HUES64 (cell line): ENCODE measurements around the gene ERN2.
"Not testable (repeated sequence)": the region's sequence is repeated elsewhere in the genome, so short reads cannot be mapped to it uniquely, and the experiment has no call there.

ENCODE experiments used
- H3K27ac ChIP-seq: 2 replicates; pipeline ENCODE4 v1.7.0; 2013; ENCODE audit warnings: low read depth, low read length, inconsistent platforms
- H3K27me3 ChIP-seq: 2 replicates; pipeline ENCODE4 v1.6.1; 2013; ENCODE audit warnings: mild to moderate bottlenecking, low read length; ENCODE audit not compliant: insufficient read depth
- H3K36me3 ChIP-seq: 2 replicates; pipeline ENCODE4 v1.6.1; 2013; ENCODE audit warnings: mild to moderate bottlenecking, low read length; ENCODE audit not compliant: insufficient read depth
- H3K4me1 ChIP-seq: 2 replicates; pipeline ENCODE4 v1.6.1; 2013; ENCODE audit warnings: mild to moderate bottlenecking, low read length, moderate library complexity; ENCODE audit not compliant: insufficient read depth
- H3K4me3 ChIP-seq: 2 replicates; pipeline ENCODE4 v1.5.1; 2013; ENCODE audit warnings: mild to moderate bottlenecking, low read length, moderate library complexity
- H3K9ac ChIP-seq: 2 replicates; pipeline ENCODE4 v1.6.1; 2013; ENCODE audit warnings: mild to moderate bottlenecking, low read depth, low read length
- H3K9me3 ChIP-seq: 2 replicates; pipeline ENCODE4 v1.6.1; 2013; ENCODE audit warnings: low read depth, low read length; ENCODE audit not compliant: insufficient read depth
- WGBS: fragments of 150-250, 120-280 bp; methylation state at CpG from one replicate; pipeline ENCODE4 v1.1.7; 2013; ENCODE audit warnings: missing lambda C conversion rate; 5-methylcytosine and 5-hydroxymethylcytosine counted together

ERN2 gene

GRCh38 chr16:23741675-23742303, 28.8 kb upstream of the ERN2 start:
- WGBS = 88% methylated on average over 2 of the region's 2 CpGs
- Histone ChIP-seq H3K27ac (no peak overlapping the region), H3K36me3 (no peaks in the 10 kb centered on the region), H3K4me3 (no peak overlapping the region), H3K9ac (no peak overlapping the region), H3K4me1 (no peaks in the 10 kb centered on the region), H3K27me3 (no peaks in the 10 kb centered on the region), H3K9me3 (no peaks in the 10 kb centered on the region)

GRCh38 chr16:23739516-23739915, 26.5 kb upstream of the ERN2 start:
- Histone ChIP-seq H3K9ac (no peak overlapping the region), H3K36me3 (no peaks in the 10 kb centered on the region), H3K27ac (no peak overlapping the region), H3K9me3 (no peaks in the 10 kb centered on the region), H3K4me3 (no peak overlapping the region), H3K27me3 (no peaks in the 10 kb centered on the region), H3K4me1 (no peaks in the 10 kb centered on the region)
- 80% methylated on average over 1 of the region's 1 CpG for WGBS

GRCh38 chr16:23737423-23738028, 24.5 kb upstream of the ERN2 start:
- H3K27me3 ChIP-seq, H3K9me3 ChIP-seq, H3K4me1 ChIP-seq, H3K27ac ChIP-seq, H3K36me3 ChIP-seq, H3K4me3 ChIP-seq, H3K9ac ChIP-seq: not testable (repeated sequence)
- no CpG with 5 or more reads among the region's 1 CpG for WGBS

- Histone ChIP-seq H3K4me1 (no peaks in the 10 kb centered on the region), H3K36me3 (no peaks in the 10 kb centered on the region), H3K4me3 (no peak overlapping the region), H3K9me3 (no peaks in the 10 kb centered on the region), H3K27ac (no peak overlapping the region), H3K27me3 (no peaks in the 10 kb centered on the region), H3K9ac (no peak overlapping the region)
- WGBS = 91% methylated on average over 19 of the region's 19 CpGs
Measured at GRCh38 chr16:23734176-23734893, 21.3 kb upstream of the ERN2 start.

GRCh38 chr16:23729503-23730424, 16.7 kb upstream of the ERN2 start:
- H3K4me3 ChIP-seq = no peak overlapping the region
- H3K9ac ChIP-seq = no peak overlapping the region
- no peaks in the 10 kb centered on the region for H3K36me3 ChIP-seq
- H3K27me3 ChIP-seq = no peaks in the 10 kb centered on the region
- no peak overlapping the region for H3K27ac ChIP-seq
- 88% methylated on average over 12 of the region's 12 CpGs for WGBS
- no peaks in the 10 kb centered on the region for H3K4me1 ChIP-seq
- H3K9me3 ChIP-seq = no peaks in the 10 kb centered on the region

GRCh38 chr16:23728112-23728477, 15.1 kb upstream of the ERN2 start:
- no peak overlapping the region for H3K4me3 ChIP-seq
- no peaks in the 10 kb centered on the region for H3K4me1 ChIP-seq
- 62% methylated on average over 9 of the region's 10 CpGs for WGBS
- H3K9ac ChIP-seq = no peak overlapping the region
- no peaks in the 10 kb centered on the region for H3K36me3 ChIP-seq
- no peaks in the 10 kb centered on the region for H3K27me3 ChIP-seq
- no peak overlapping the region for H3K27ac ChIP-seq
- no peaks in the 10 kb centered on the region for H3K9me3 ChIP-seq

- H3K36me3 ChIP-seq = no peaks in the 10 kb centered on the region
- H3K9ac ChIP-seq = no peak overlapping the region
- 91% methylated on average over 3 of the region's 3 CpGs for WGBS
- H3K27ac ChIP-seq = no peak overlapping the region
- H3K27me3 ChIP-seq = no peaks in the 10 kb centered on the region
- no peak overlapping the region for H3K4me3 ChIP-seq
- H3K9me3 ChIP-seq = no peaks in the 10 kb centered on the region
- no peaks in the 10 kb centered on the region for H3K4me1 ChIP-seq
Measured at GRCh38 chr16:23726710-23727109, 13.7 kb upstream of the ERN2 start.

- WGBS = 84% methylated on average over 2 of the region's 3 CpGs
- H3K4me1 ChIP-seq = no peaks in the 10 kb centered on the region
- H3K4me3 ChIP-seq = no peak overlapping the region
- H3K36me3 ChIP-seq = no peaks in the 10 kb centered on the region
- no peak overlapping the region for H3K9ac ChIP-seq
- H3K27me3 ChIP-seq = no peaks in the 10 kb centered on the region
- no peaks in the 10 kb centered on the region for H3K9me3 ChIP-seq
- no peak overlapping the region for H3K27ac ChIP-seq
Measured at GRCh38 chr16:23724785-23725131, 11.7 kb upstream of the ERN2 start.

- Histone ChIP-seq H3K27me3 (no peaks in the 10 kb centered on the region), H3K9ac (no peak overlapping the region), H3K4me3 (no peak overlapping the region), H3K4me1 (no peaks in the 10 kb centered on the region), H3K27ac (no peak overlapping the region), H3K9me3 (no peaks in the 10 kb centered on the region), H3K36me3 (no peaks in the 10 kb centered on the region)
- WGBS = 88% methylated on average over 5 of the region's 8 CpGs
Measured at GRCh38 chr16:23724096-23724784, 11.2 kb upstream of the ERN2 start.

- H3K9me3 ChIP-seq, H3K9ac ChIP-seq, H3K4me1 ChIP-seq, H3K27me3 ChIP-seq, H3K36me3 ChIP-seq, H3K27ac ChIP-seq, H3K4me3 ChIP-seq: not testable (repeated sequence)
- WGBS = 93% methylated on average over 8 of the region's 9 CpGs
Measured at GRCh38 chr16:23722613-23723240, 9.7 kb upstream of the ERN2 start.
